GM04503 (cell line): Measurements from ENCODE around the gene BTNL3.
"Not testable (repeated sequence)": the region's sequence is repeated elsewhere in the genome, so short reads cannot be mapped to it uniquely, and the experiment has no call there.

Experiments
- DNase-seq: peaks from one replicate; pipeline ENCODE4 v3.0.0-alpha.2; 2012; ENCODE audit warnings: low read depth

Gene BTNL3, protein sequence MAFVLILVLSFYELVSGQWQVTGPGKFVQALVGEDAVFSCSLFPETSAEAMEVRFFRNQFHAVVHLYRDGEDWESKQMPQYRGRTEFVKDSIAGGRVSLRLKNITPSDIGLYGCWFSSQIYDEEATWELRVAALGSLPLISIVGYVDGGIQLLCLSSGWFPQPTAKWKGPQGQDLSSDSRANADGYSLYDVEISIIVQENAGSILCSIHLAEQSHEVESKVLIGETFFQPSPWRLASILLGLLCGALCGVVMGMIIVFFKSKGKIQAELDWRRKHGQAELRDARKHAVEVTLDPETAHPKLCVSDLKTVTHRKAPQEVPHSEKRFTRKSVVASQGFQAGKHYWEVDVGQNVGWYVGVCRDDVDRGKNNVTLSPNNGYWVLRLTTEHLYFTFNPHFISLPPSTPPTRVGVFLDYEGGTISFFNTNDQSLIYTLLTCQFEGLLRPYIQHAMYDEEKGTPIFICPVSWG

DNA sequence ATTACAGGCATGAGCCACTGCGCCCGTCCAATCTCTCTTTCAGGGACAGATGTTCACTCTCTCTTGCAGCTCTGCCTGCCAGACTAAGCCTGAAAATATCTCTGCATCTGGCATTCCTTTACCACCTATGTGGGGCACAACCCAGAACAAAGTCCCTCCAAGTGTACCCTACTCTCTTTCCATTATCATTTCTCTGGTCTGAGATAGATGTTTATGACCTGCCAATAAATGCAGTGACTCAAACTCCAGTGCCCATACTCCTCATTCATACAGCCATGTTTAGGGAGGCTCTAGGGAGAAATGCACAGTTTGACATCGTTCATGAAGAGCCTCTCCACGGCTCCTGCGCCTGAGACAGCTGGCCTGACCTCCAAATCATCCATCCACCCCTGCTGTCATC is at the start of gene BTNL3:
BTNL3 (plus strand) TSS at position 255 of the 400 bp plus-strand sequence. CDS start 183 bp downstream, outside the sequence.
- DNase-seq: no peak

DNA sequence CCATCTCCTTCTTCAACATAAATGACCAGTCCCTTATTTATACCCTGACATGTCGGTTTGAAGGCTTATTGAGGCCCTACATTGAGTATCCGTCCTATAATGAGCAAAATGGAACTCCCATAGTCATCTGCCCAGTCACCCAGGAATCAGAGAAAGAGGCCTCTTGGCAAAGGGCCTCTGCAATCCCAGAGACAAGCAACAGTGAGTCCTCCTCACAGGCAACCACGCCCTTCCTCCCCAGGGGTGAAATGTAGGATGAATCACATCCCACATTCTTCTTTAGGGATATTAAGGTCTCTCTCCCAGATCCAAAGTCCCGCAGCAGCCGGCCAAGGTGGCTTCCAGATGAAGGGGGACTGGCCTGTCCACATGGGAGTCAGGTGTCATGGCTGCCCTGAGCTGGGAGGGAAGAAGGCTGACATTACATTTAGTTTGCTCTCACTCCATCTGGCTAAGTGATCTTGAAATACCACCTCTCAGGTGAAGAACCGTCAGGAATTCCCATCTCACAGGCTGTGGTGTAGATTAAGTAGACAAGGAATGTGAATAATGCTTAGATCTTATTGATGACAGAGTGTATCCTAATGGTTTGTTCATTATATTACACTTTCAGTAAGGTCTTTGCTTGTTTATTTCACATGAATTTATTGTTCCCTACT is 38.2 kb upstream of the BTNL3 start:
- no peak for DNase-seq

DNA sequence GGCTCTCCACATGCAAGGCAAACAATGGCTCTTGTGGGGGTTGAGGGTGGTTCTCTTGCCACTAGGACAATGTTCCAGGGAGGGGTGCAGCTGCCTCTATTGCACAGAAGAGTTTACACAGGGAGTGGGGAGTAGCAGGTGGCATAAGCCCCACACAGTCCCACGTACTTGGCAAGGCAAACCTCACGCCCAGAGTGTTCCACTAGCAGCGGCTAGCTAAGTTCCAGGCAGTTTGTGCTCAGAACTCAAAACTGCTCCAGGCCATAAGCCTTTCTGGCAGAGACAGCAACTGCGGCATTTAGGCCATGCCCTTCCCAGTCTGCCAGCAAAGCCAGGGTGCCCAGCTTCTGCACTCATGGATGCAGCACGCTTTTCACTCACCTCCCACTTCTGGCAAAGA is 29.0 kb upstream of the BTNL3 start:
- DNase-seq: no peak

DNA sequence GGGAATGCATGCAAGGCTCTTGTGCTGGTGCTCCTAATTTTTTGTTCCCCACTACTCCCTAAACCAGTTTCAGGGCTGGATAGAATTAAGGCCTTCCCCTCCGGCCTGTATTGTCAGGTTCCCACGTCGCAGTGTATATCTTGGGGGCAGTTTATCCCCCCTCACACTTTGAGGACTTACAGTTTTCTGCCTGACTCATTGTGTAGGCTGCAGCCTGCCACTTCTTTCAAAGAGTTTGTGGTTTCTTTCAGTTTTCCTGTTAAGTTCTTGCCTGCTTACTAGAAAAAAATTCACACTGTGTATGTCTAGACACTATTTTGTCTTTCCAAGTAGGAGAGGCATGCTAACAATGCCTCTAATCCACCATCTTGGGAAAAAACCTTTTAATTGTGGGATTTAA is 28.4 kb upstream of the BTNL3 start:
- DNase-seq: no peak

DNA sequence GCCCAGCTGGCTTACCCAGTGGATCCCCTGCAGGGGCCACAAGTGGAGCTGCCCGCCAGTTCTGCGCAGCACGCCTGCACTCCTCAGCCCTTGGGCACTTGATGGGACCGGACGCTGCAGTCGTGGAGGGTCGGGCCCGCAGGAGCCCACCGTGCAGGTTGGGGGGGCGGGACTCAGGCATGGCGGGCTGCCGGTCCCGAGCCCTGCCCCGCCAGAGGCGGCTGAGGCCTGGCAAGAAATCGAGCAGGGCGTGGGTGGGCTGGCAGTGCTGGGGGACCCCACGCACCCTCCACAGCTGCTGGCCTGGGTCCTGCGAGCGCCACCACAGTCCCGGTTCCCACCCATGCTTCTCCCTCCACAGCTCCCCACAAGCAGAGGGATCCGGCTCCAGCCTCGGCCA is 19.2 kb upstream of the BTNL3 start:
- no peak for DNase-seq

DNA sequence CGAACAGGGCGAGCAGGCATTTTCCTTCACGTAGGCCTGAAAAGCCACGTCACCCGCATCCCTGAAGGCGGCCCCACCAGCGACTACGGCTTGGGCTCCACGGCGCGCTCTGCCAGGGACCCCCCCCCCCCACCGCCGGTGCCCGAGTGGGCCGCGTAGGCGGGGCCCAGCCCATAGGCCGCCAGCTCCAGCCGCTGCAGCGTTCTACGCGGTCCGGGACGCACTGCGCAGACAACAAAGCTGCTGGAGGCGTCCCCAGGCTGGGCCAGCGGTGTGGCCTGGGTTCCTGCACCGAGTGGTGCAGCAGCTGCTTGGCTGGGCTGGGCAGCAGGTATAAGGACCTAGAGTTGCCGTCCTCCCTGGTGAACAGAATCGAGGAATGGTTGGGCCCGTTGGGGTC is 18.3 kb upstream of the BTNL3 start:
- no peak for DNase-seq

DNA sequence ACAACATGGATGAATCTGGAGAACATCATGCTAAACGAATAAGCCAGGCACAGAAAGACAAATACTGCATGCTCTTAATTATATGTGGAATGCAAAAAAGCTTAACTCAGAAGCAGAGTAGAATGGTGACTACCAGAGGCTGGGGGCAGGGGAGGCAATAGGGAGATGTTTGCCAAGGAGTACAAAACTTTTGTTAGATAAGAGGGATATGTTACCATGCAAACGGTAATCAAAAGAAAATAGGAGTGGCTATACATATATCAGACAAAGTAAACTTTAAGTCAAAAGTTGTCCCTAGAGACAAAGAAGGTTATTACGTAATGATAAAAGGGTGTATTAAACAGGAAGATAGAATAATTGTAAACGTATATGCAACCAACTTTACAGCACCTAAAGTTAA is 17.8 kb upstream of the BTNL3 start:
- no peak for DNase-seq

DNA sequence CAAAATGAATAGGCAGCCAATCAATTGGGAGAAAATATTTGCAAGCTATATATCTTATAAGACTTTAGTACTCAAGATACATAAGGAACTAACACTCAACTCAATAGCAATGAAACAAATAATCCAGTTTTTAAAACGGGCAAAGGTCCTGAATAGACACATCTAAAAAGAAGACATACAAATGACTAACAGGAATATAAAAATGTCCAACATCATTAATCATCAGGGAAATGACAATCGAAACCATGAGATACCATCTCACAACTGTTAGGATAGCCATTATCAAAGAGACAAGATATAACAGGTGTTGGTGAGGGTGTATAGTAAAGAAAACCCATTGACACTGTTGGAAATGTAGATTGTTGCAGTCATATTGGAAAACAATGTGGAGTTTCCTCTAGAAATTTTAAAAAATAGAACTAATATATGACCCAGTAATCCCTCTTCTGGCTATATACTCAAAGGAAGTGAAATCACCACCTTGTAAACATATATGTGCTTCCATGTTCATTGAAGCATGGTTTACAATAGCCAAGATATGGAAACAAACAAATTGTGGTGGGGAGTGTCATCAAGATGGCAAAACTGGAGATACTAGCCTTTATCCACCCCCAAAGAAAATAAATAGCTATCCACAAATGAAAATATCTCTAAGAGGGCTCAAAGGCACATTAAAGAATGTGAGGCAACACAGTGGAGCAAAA is 13.9 kb upstream of the BTNL3 start:
- DNase-seq: no peak

DNA sequence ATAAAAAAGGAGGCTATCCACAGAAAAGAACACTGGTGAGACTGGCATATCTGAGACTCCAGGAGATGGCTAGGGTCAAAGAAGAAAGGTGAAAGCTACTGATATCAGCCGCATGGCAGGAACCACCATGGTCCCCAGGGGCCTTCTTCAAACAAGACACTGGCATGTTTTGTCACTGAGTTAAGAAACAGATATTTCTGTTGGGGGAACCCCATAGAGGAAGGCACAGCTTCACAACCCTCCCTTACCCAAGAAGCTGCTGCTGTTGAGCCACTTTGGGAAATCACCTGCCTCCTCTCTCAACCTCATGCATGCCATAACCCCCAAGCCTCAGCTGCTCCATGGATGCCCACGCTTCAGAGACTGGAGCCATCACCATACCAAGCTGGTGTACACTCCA is 13.3 kb upstream of the BTNL3 start:
- DNase-seq: no peak

DNA sequence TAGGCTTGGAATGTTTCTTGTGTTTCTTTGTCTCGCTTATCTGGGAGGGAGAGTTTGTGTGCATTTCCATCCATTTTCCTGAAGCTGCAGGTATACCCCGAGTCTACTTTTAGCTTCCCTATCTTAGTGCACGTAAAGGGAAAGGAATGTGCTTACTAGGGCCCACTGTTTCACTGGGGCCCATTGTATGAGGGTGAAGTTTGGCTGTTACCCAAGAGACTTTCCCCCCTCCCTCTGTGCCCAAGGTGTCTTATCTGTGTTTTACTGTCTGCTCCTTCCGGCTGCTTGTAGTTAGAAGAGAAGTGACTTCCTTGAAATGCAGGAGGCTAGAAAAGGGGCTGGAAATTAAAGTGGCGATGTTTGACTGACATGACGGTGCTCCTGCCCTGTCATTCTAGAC is 12.1 kb upstream of the BTNL3 start:
- DNase-seq: no peak

DNA sequence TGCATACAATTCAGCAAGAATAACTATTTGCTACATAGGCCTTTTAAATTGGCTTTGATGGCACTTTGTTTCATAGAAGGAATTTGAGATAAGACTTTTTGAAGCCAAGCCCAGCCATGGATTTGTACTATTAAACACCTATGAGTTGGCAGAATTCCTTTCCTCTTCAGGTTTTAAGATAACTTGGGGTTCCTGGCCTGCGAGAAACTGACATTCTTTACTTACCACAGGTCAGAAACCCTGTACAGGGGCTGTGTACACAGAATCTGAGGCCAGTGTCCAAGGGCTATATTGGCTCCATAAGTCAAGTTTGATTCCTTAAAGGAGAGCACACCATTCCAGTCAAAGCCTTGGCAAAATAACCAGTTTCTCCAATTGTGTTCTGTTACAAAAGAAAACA is 10.8 kb upstream of the BTNL3 start:
- no peak for DNase-seq

DNA sequence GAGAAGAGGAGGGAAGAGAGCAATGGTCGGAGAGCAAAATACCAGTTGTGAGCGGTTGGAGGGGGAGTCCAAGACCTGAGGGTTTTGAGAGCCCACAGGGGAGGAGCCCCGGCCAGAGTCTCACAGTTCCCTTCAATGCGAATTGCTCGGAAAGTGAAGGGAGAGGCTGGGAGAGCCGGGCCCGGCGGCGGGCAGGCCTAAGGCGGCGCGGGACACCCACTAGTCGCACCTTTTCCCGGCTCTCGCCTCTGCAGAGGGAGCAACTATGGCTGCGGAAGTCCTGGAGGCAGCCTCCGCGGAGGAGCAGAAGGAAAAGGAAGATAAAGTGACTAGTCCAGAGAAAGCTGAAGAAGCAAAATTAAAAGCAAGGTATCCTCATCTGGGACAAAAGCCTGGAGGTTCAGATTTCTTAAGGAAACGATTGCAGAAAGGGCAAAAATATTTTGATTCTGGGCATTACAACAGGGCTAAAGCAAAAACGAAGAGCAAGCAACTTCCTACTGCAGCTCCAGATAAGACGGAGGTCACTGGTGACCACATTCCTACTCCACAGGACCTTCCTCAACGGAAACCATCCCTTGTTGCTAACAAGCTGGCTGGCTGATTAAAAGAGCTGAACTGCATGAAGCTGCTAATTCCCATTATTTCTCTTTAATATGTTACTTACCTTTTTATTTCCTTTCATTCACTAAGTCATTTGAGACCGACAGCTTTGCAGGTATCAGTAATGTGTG is 6.5 kb upstream of the BTNL3 start:
- DNase-seq: no peak

DNA sequence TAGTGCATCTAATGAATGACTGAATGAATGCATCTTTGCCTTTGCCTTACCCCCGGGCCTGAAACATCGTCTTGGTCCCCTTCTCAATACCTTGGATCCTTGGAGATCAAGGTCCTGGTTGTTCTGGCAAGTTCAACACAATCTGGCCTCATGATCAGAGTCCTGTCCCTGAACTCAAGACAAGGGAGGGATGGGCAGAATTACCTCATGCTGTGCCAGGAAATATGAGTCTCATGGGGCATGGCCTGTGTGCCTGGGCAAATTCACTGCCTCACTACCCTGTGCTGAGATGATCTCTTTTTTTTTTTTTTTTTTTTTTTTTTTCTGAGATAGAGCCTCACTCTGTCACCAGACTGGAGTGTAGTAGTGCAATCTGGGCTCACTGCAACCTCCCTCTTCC is 630 bp upstream of the BTNL3 start:
- no peak for DNase-seq

DNA sequence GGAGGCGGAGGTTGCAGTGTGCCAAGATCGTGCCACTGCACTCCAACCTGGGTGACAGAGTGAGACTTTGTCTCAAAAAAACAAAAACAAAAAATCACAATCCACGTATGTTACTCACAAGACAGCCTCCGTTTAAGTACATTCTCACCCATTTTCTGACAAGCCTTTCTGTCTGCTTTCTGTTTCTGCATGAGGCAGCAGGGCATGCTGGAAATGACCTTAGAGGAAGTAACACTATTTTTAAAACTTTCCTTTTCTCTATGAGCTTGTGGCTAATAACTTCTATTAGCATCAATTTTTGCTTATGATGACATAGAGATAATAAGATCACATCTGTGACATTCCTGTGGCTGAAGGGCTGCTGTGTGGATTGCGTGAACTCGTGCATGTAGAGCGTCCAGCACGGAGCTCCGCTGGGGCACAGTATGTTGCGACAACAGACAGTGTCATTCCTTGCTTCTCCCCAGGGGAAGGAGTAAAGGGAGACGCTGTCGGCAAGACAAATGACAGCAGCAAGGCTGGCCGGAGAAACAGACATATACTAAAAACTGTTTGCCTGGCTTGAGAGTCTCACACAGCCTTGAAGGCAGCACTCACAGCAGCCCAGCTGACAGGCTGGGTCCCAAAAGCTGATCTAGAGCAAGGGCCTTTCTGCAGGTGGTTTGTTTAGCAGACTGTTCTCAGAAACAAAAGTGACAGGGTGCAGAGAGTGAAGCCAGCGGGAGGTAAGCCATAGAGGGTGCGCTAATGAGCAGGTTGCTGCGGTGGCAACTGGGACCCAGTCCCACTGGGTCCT is 1.6 kb downstream of the BTNL3 start:
- DNase-seq: no peak

DNA sequence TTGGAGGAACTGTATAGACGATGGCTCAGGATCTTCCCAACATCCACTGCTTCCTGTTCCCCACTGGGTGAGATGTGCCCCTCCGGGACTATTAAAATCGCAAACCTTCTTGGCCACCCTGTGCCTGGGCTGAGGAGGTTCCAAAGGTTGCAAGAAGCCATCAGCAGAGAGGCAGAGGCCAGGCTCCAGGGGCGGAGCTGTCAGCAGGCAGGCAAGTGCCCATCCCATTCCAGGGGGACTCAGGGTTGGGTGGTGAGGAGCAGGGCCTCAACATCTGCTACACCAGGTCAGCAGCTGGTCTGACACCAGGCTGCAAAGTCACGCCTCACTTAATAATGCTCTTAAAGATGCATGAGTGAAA is 2.2 kb downstream of the BTNL3 start:
- no peak for DNase-seq

DNA sequence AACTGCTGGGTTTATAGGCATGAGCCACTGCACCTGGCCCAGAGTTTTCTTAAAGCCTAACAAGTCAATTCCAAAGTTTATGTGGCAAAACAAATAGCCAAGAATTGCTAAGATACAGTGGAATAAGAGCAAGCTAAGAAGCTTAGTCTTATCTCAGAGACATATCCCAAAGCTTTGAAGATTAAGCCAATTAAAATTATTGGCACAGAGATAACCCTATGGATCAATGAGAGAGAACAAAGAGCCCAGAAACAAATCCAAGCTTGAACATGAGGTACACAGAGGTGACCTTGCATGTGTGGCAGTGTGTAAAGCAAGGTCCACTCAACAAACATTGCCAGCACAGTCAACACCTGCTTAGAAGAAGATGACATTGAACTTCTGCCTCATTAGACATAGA is 13.3 kb downstream of the BTNL3 start:
- DNase-seq: no peak

DNA sequence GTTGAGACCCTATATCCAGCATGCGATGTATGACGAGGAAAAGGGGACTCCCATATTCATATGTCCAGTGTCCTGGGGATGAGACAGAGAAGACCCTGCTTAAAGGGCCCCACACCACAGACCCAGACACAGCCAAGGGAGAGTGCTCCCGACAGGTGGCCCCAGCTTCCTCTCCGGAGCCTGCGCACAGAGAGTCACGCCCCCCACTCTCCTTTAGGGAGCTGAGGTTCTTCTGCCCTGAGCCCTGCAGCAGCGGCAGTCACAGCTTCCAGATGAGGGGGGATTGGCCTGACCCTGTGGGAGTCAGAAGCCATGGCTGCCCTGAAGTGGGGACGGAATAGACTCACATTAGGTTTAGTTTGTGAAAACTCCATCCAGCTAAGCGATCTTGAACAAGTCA is 17.1 kb downstream of the BTNL3 start:
- no peak for DNase-seq

DNA sequence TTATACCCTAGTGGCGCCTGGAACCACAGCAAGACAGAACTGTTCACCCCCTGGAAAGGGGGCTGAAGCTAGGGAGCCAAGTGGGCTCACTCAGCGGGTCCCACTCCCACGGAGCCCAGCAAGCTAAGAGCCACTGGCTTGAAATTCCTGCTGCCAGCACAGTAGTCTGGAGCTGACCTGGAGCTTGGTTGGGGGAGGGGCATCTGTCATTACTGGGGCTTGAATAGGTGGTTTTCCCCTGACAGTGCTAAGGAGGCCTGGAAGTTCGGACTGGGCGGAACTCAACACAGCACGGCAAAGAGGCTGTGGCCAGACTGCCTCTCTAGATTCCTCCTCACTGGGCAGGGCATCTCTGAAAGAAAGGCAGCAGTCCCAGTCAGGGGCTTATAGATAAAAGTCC is 19.5 kb downstream of the BTNL3 start:
- DNase-seq: no peak

DNA sequence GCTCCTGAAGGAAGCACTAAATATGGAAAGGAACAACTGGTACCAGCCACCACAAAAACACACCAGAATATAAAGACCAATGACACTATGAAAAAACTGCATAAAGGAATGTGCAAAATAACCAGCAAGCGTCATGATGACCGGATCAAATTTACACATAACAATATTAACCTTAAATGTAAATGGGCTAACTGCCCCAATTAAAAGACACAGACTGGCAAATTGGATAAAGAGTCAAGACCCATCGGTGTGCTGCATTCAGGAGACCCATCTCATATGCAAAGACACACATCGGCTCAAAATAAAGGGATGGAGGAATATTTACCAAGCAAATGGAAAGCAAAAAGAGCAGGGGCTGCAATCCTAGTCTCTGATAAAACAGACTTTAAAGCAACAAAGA is 21.4 kb downstream of the BTNL3 start:
- DNase-seq: not testable (repeated sequence)

DNA sequence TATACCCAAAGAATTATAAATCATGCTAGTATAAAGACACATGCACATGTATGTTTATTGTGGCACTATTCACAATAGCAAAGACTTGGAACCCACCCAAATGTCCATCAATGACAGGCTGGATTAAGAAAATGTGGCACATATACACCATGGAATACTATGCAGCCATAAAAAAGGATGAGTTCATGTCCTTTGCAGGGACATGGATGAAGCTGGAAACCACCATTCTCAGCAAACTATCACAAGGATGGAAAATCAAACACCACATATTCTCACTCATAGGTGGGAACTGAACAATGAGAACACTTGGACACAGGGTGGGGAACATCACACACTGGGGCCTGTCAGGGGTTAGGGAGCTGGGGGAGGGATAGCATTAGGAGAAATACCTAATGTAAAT is 26.0 kb downstream of the BTNL3 start:
- DNase-seq: not testable (repeated sequence)

DNA sequence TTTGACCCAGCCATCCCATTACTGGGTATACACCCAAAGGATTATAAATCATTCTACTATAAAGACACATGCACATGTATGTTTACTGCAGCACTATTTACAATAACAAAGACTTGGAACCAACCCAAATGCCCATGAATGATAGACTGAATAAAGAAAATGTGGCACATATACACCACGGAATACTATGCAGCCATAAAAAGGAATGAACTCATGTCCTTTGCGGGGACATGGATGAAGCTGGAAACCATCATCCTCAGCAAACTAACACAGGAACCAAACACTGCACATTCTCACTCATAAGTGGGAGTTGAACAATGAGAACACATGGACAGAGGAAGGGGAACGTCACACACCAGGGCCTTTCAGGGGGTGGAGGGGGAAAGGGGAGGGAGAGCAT is 28.8 kb downstream of the BTNL3 start:
- DNase-seq: not testable (repeated sequence)

DNA sequence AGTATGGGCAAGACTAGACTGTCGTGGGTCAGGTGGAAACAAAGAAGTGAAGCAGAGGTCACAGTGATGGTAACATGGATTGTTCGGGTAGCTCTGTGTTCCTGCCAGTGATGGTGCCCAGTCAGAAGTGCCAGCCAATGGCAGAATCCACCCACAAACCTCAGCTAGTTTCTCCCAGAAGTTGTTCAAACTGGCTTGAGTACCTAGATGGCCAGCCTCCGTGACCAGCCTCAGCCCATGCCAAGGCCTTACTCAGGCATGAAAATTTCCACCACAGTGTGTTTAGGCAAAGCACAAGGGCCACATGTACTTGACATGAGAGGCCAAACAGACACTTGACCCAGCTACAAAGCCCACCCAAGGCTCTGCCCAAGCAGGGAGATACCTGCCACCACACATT is 32.0 kb downstream of the BTNL3 start:
- DNase-seq: no peak
